Endothelial cell of umbilical vein (primary cell): ENCODE measurements around the gene AQP12B. TPM values are rescaled to one million over a fixed set of nuclear protein-coding genes. Genes with fewer than 3 reads are reported as not detected.

Experiments used
- BruUV-seq: library from RNA; stranded (reverse); fragments of 400-500 nt; replicated peaks from 2 replicates; lab custom pipeline; 2021; lab: Mats Ljungman, UMichigan
- CTCF ChIA-PET: fragments of 300-600, 350-600 bp; sonication (Branson Sonifier 250); formaldehyde crosslinking; loops from one replicate; lab custom pipeline; 2021; ENCODE audit warnings: antibody characterized with exemption, inconsistent platforms; lab: Charles Lee
- POLR2A ChIA-PET: fragments of 300-600, 350-600 bp; sonication (Branson Sonifier 250); formaldehyde crosslinking; loops from one replicate; lab custom pipeline; 2021; ENCODE audit warnings: antibody characterized with exemption, inconsistent platforms; lab: Charles Lee
- DNase-seq: peaks from one replicate; pipeline ENCODE4 v3.0.0-alpha.2; 2011; ENCODE audit warnings: low read depth, low spot score
- FAIRE-seq: peaks from 2 replicates; lab custom pipeline; 2011; peaks lifted over from hg19 to GRCh38; lab: Jason Lieb, UNC
- H2AFZ ChIP-seq: 2 replicates; pipeline ENCODE4 v1.6.0; 2012; ENCODE audit warnings: low read depth, low read length, control low read depth, inconsistent platforms
- H3K27ac ChIP-seq: 2 replicates; pipeline ENCODE4 v1.5.1; 2011; ENCODE audit warnings: low read depth, mild to moderate bottlenecking, control low read depth, low read length, moderate library complexity; ENCODE audit not compliant: insufficient read depth
- H3K27me3 ChIP-seq, 2 experiments: 2 replicates each; pipeline versions ENCODE4 v1.6.0 to v1.6.1; 2011; ENCODE audit warnings: low read length in 2 of 2, mixed read lengths in 1 of 2; ENCODE audit not compliant: control insufficient read depth in 2 of 2, insufficient read depth in 2 of 2
- H3K36me3 ChIP-seq, 2 experiments: 2 replicates in 1 of 2; 3 replicates in 1 of 2; pipeline ENCODE4 v1.5.1; 2011; ENCODE audit warnings: low read length in 2 of 2, mild to moderate bottlenecking in 1 of 2, moderate library complexity in 1 of 2; ENCODE audit not compliant: control insufficient read depth in 2 of 2, insufficient read depth in 2 of 2; ENCODE audit errors: extremely low read depth in 1 of 2
- H3K4me1 ChIP-seq: 3 replicates; pipeline ENCODE4 v1.5.1; 2011; ENCODE audit warnings: mild to moderate bottlenecking, low read length; ENCODE audit not compliant: control insufficient read depth, insufficient read depth; ENCODE audit errors: extremely low read depth
- H3K4me2 ChIP-seq: 2 replicates; pipeline ENCODE4 v1.6.1; 2011; ENCODE audit warnings: low read length, control low read depth, mixed read lengths; ENCODE audit not compliant: insufficient read depth
- H3K4me3 ChIP-seq, 3 experiments: fragments of 200-600 bp in 1 of 3; sonication (generic), shearing (Covaris generic) in 1 of 3; replicated peaks in 1 of 3; 2 replicates each; pipeline ENCODE4 v1.5.1; 2011 to 2016; ENCODE audit warnings: control low read depth in 3 of 3, low read length in 3 of 3, mild to moderate bottlenecking in 2 of 3, inconsistent platforms in 1 of 3, low read depth in 1 of 3, moderate library complexity in 1 of 3; ENCODE audit not compliant: insufficient read depth in 1 of 3
- H3K79me2 ChIP-seq: 2 replicates; pipeline ENCODE4 v1.6.0; 2012; ENCODE audit warnings: low read length, inconsistent platforms; ENCODE audit not compliant: control insufficient read depth, insufficient read depth
- H3K9ac ChIP-seq: replicated peaks from 2 replicates; pipeline ENCODE3; 2011; ENCODE audit warnings: low read length, control low read depth; ENCODE audit not compliant: insufficient read depth; ENCODE audit errors: extremely low read depth
- H3K9me1 ChIP-seq: replicated peaks from 3 replicates; pipeline ENCODE4 v1.6.0; 2011; ENCODE audit warnings: mild to moderate bottlenecking, low read length; ENCODE audit not compliant: control insufficient read depth, insufficient read depth; ENCODE audit errors: extremely low read depth
- H3K9me3 ChIP-seq: replicated peaks from 2 replicates; pipeline ENCODE4 v1.5.1; 2012; ENCODE audit warnings: low read length, inconsistent platforms; ENCODE audit not compliant: control insufficient read depth, insufficient read depth
- H4K20me1 ChIP-seq: replicated peaks from 2 replicates; pipeline ENCODE3; 2011; ENCODE audit warnings: mild to moderate bottlenecking, low read length; ENCODE audit not compliant: control insufficient read depth, insufficient read depth; ENCODE audit errors: extremely low read depth
- CTCF ChIP-seq, 2 donors: IDR thresholded peaks; 1 replicate in 1 of 2; 2 replicates in 1 of 2; pipeline ENCODE4 v1.5.1; 2011; ENCODE audit warnings: low read length in 2 of 2, mild to moderate bottlenecking in 2 of 2, moderate library complexity in 2 of 2, control low read depth in 1 of 2, inconsistent platforms in 1 of 2, low read depth in 1 of 2; ENCODE audit not compliant: insufficient read depth in 1 of 2; ENCODE audit errors: extremely low read depth in 1 of 2
- EZH2 ChIP-seq: IDR thresholded peaks from 2 replicates; pipeline ENCODE4 v1.6.1; 2012; ENCODE audit warnings: borderline replicate concordance, low read depth, mild to moderate bottlenecking, moderate library complexity, low read length, inconsistent platforms; ENCODE audit not compliant: severe bottlenecking
- FOS ChIP-seq: IDR thresholded peaks from 2 replicates; pipeline ENCODE4 v1.6.1; 2011; ENCODE audit warnings: mild to moderate bottlenecking, low read length, moderate library complexity, borderline replicate concordance; ENCODE audit not compliant: insufficient read depth
- GATA2 ChIP-seq: IDR thresholded peaks from 2 replicates; pipeline ENCODE4 v1.7.0; 2011; ENCODE audit warnings: low read depth, mild to moderate bottlenecking, moderate library complexity, mixed read lengths, low read length; ENCODE audit not compliant: insufficient read length, insufficient read depth
- JUN ChIP-seq: IDR thresholded peaks from 2 replicates; pipeline ENCODE4 v1.6.1; 2011; ENCODE audit warnings: borderline replicate concordance, low read depth; ENCODE audit not compliant: insufficient read length, insufficient read depth
- MAX ChIP-seq: IDR thresholded peaks from 2 replicates; pipeline ENCODE4 v1.6.1; 2011; ENCODE audit not compliant: insufficient read depth, insufficient read length
- MYC ChIP-seq: IDR thresholded peaks from one replicate; pipeline ENCODE4 v1.6.1; 2011; ENCODE audit warnings: mild to moderate bottlenecking, low read depth, low read length
- POLR2A ChIP-seq: IDR thresholded peaks from 2 replicates; pipeline ENCODE4 v1.6.1; 2012; ENCODE audit warnings: low read depth, mild to moderate bottlenecking, control low read depth, low read length
- POLR2AphosphoS5 ChIP-seq: IDR thresholded peaks from 2 replicates; pipeline ENCODE4 v1.6.1; 2012; ENCODE audit warnings: low read depth, mild to moderate bottlenecking, control low read depth, low read length, moderate library complexity; ENCODE audit not compliant: insufficient read depth
- dilution Hi-C: fragments of 300-500 bp; cut with MboI; formaldehyde crosslinking; loops from one replicate; pipeline ENCODE4 v1.15.0; 2019; ENCODE audit warnings: low sequenced_read_pairs; ENCODE audit not compliant: extremely low pct_ligation_motif_present
- intact Hi-C: fragments of 100-400 bp; cut with micrococcal nuclease; formaldehyde crosslinking; loops from one replicate; pipeline ENCODE4 v1.10.0; 2022
- polyA plus RNA-seq, 4 experiments: library from polyadenylated mRNA; depleted of rRNA in 3 of 4; stranded (reverse) in 3 of 4; unstranded in 1 of 4; fragments of >200 nt; gene quantifications; 2 replicates each; pipeline versions ENCODE4 v1.2.1 to v1.2.3, GENCODE V29; 2011 to 2012; ENCODE audit warnings: missing spikeins in 1 of 4
- total RNA-seq: library from RNA; stranded (reverse); gene quantifications from 2 replicates; pipeline ENCODE4 v1.2.3, GENCODE V29; 2021

AQP12B gene
- total and polyA plus RNA-seq, 2 donors (not counting 3 experiments of a cell fraction or from before 2014, with no cell fraction given), result not detected

- Histone ChIP-seq H3K4me3 (no peak overlapping the region), H3K4me1 (no peaks in the 10 kb centered on the region), H3K9me1 (no peaks in the 10 kb centered on the region), H3K9me3 (no peaks in the 10 kb centered on the region), H4K20me1 (no peaks in the 10 kb centered on the region), H3K79me2 (no peaks in the 10 kb centered on the region), H3K9ac (no peak overlapping the region), H3K4me2 (no peak overlapping the region), H2AFZ (no peak overlapping the region), H3K27ac (no peak overlapping the region), H3K27me3 (no peaks in the 10 kb centered on the region), H3K36me3 (no peaks in the 10 kb centered on the region)
- TF ChIP-seq MYC (no peak), JUN (no peak), GATA2 (no peak), MAX (no peak), FOS (no peak), EZH2 (no peak), CTCF (IDR thresholded peaks at IDR 0.05; ENCODE audit: extremely low read depth in 1 of 2, insufficient read depth in 1 of 2, low read depth in 1 of 2, low read length in 2 of 2) (no peak), POLR2AphosphoS5 (no peak), POLR2A (no peak)
- CTCF ChIA-PET, result no interaction called here
- DNase-seq (no peak), FAIRE-seq (no peak)
- no TSS peak for BruUV-seq
- intact Hi-C loops, result no loop called here
- POLR2A ChIA-PET, result no interaction called here
- dilution Hi-C loops, result no loop called here
Observed at GRCh38 chr2:240712121-240712520, 29.4 kb upstream of the AQP12B start.
